ENCODE data around the gene LUZP2.
"Not testable (repeated sequence)": the region's sequence is repeated elsewhere in the genome, so short reads cannot be mapped to it uniquely, and the experiment has no call there.

LUZP2 gene

DNA sequence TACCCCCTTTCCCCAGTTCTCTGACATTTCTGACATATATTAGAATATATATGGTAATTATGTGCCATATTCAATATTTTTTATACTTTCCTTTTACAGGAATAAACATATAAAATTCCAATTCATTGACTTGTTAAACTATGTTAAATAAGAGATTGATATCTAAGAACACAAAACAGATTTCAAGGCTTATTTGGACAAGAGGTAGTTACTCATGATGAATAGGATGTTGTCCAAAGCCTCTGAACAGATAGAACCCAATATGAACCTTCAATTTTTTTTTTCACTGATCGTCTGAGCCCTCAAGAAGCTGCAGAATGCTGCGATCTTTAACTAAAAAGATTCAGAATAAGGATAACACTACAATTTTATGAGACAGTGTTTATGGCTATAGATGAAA is 340.3 kb downstream of the LUZP2 start:
- no peak for DNase-seq

- DNase-seq = no peak
Measured at GRCh38 chr11:24842308-24842707, 345.5 kb downstream of the LUZP2 start.

DNA sequence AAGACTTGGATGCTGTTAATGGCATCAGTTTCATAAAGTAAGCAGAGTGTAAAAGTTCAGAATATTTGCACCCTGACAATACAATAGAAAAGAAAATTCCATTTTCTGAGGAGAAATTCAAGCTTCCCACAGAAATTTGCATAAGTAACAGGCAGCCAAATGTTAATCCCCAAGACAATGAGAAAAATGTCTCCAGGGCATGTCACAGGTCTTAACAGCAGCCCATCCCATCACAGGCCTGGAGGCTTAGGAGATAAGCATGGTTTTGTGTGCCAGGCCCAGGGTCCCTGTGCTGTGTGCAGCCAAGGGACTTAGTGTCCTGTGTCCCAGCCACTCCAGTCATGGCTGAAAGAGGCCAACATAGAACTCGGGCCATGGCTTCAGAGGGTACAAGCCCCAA is 347.6 kb downstream of the LUZP2 start:
- no peak for DNase-seq

DNA sequence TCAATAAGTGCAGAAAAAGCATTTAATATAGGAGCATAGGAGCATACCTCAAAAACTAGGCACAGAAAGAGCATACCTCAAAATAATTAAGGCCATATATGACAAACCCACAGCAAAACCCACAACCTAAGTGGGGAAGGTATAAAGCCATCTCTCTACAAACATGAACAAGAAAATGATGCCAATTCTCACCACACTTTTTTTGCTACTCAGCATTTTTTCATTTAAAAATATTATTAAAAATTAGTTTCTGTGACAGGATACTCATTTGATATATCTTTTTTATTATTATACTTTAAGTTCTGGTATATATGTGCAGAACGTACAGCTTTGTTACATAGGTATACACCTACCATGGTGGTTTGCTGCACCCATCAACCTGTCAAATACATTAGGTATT is 352.0 kb downstream of the LUZP2 start:
- no peak for DNase-seq

DNA sequence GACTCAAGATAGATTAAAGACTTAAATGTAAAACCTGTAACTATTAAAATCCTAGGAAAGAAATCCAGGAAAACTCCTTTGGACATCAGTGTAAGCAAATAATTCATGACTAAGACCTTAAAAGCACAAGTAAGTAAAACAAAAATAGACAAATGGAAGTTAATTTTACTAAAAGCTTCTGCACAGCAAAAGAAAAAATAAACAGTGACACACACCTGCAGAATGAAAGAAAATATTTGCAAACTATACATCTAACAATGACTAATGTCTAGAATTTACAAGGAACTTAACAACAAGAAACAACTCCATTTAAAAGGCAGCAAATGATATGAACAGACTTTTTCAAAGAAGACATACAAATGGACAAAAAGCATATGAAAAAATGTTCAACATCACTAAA is 359.1 kb downstream of the LUZP2 start:
- no peak for DNase-seq

DNA sequence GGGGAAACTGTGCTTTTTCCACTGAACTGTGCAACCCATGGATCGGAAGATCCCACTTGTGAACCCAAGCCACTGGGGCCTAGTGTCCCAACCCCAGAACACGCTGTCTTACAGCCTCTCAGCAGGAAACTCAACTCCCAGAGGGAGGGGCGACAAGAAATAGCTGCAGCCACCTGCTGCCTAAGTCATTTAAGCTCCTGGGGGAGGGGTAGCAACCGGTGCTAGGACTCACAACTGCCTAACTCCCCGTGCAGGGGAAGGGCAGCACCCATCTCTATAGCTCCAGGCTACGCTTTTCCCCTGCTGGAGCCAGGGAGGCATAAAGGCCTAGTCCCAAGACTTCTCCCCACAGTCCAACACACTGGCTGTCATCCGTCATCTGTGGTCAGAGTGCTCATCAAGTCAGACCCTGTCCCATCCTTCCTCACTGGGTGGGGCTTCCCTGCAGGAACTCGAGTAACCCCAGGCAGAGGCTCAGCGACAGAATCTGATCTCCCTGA is 363.0 kb downstream of the LUZP2 start:
- no peak for DNase-seq

DNA sequence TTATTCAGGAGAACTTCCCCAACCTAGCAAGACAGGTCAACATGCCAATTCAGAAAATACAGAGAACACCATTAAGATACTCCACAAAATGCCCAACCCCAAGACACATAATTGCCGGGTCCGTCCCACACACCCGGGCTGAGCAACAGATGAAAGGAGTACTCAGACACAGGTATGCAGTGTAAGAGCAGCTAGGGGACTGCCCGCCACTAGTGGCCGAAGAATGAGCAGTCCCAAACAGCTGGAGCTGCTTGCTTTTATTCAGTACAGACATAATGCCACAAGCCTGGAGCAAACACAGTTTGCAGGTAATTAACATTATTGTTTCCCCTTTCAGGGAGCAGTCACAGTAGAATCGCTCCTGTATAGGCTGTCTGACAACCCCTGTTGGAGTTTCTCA is 364.6 kb downstream of the LUZP2 start:
- DNase-seq = no peak

DNA sequence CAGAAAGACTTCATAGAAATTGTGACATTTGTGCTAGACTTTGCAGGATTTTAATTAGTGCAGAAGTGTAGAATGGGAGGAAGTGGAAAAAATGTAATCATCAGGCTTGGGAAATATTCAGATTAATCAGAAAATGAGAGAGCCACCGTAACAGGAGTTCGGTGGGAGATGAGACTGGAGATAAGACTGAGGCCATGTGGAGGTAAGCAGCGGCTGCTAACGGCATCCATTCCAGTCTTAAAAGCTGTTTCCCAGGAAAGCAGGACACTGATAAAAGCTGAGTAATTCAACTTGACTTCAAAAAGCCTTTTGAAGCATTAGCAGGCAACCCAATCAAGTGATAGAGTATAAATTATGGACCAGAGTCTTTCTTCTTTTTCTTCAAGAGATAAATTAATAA is 369.9 kb downstream of the LUZP2 start:
- no peak for DNase-seq

- no peak for DNase-seq
Measured at GRCh38 chr11:24870048-24870447, 373.2 kb downstream of the LUZP2 start.

DNA sequence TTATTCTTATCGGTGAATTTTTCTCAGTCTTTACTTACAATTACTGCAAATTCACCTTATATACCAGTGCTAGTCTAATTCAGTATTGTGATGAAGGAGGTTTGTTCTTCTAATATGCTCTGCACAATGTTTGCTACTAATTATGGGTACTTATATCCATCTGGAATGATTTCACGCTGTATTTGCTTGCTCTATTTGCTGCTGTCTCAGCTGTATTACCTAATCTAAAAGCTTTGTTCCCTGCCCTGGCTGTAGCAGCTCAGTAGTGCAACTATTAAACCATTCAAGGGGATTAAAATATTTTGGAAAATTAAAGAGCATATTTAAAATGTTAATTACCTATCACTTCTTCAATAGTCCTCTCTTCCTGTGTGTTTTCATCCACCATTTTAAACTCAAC is 375.3 kb downstream of the LUZP2 start:
- no peak for DNase-seq

- DNase-seq = no peak
Measured at GRCh38 chr11:24872651-24873311, 375.9 kb downstream of the LUZP2 start.

GRCh38 chr11:24880962-24881361 is 384.1 kb downstream of the LUZP2 start:
- DNase-seq = no peak

DNA sequence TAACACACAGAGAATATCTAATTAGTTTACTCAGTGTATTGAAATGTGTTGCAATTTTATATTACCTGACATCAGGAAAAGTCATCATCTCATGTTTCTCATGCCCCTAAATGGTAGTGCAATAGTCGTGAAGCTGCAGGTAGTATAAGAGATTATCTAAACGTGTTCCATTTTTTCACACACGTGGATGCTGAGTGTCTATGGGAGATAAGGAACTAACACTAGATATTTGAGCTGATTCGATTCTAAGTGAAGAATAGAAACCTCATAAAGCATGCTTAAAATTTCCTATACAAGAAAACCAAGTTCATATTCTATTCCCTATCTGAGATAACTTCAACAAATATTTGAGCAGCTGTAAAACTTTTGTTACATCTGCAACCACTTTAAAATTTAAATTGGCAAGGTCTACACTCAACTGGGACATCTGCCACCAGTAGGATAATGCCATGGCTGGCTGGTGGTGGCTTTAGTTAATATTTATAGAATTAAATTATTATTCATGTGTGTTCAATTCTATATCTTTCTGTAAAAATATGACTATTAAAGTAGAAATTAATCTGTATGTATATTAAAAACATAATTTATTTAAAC is 388.8 kb downstream of the LUZP2 start:
- DNase-seq = no peak

DNA sequence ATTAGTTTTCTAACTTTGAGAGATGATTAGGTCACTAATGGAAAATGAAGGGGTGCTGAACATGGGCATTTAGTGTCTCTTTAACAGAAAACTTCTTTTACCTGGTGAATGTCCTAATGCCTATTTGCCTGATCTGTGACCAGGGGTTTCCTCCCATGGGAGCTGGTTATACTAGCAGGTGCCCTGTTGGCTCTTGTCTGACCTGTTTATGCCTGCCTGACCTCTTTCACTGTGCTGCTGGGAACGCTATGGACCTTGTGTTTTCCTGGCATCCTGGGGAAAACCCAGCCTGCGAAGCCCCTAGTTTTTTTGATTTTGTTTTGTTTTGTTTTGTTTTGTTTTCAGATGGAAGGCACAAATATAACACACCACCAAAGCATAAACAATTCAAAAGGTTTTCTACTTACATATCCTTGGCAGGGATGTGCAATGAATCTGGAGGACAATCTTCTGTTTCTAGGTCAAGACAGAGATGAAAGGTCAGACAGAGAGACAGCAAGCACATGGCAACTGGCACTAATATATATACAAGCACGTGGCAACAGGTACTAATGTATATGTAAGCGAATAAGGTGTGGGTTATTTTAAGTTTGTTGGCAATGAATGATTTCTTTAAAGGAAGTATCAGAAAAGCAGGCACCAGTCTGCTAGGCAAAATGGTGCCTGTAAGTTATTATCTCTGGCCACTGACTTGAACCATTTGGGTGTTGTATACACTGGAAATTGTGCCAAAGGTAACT is 390.2 kb downstream of the LUZP2 start:
- no peak for DNase-seq

DNA sequence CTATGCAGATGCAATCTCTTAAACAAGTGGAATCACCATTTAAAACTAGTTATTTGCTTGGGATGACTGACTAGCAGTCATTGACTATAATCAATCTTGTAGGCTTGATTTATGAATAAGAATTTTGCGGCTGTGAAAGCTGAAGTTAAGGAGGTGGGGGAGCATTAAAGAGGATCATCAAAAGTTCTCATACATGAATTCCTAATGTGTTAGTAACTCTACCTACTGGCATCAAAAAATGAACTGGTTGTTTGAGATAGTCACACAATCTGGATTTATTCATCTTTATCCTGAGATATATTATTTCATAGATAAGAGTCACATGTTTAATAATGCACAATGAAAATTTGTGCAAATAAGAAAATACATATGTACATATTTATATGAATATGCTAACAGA is 393.6 kb downstream of the LUZP2 start:
- no peak for DNase-seq

GRCh38 chr11:24891845-24892492 is 395.1 kb downstream of the LUZP2 start:
- DNase-seq = not testable (repeated sequence)

- no peak for DNase-seq
Measured at GRCh38 chr11:24896118-24896835, 399.4 kb downstream of the LUZP2 start.

GRCh38 chr11:24900514-24900913 is 403.7 kb downstream of the LUZP2 start:
- DNase-seq = no peak

GRCh38 chr11:24900960-24901549 is 404.2 kb downstream of the LUZP2 start:
- no peak for DNase-seq

DNA sequence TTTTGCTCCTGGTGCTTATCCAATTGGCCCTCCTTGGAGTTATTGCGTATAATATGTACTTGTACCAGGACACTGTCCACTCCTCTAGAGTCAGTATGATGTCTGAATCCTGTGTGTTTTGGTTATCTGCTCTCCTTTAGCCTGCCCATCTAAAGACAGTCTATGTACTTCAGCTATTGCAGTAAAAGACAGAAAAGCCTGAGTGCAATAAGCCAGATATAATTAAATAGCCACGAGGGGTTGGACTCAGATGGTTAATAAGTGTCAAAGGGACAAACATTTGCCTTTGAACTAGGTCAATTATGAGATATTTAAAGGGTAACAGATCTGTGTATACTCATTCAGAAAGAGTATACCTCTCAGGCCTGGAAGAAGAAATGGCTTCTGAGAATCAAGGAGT is 406.7 kb downstream of the LUZP2 start:
- DNase-seq = no peak

- no peak for DNase-seq
Measured at GRCh38 chr11:24925091-24925490, 428.2 kb downstream of the LUZP2 start.

Data from activated CD8-positive, alpha-beta memory T cell treated with anti-CD3 and anti-CD28 coated beads for 24 hours (primary cell).